SK-N-SH (cell line): Measurements from ENCODE around the gene SSTR5. TPM values are rescaled to one million over a fixed set of nuclear protein-coding genes. Genes with fewer than 3 reads are reported as not detected.

Experiments used
- CTCF ChIA-PET: fragments of 300-600, 350-600 bp; formaldehyde crosslinking; extraction: SDS; loops from one replicate; lab custom pipeline; 2021; lab: Yijun Ruan, JAX
- POLR2A ChIA-PET: fragments of 350-600 bp; sonication (Branson Sonifier 250); formaldehyde crosslinking; extraction: SDS; loops from one replicate; lab custom pipeline; 2020; ENCODE audit warnings: antibody characterized with exemption, inconsistent platforms; lab: Yijun Ruan, JAX
- DNase-seq: peaks from one replicate; pipeline ENCODE4 v3.0.0; 2012
- H2AFZ ChIP-seq: fragments of 200-600 bp; sonication (generic); 2 replicates; pipeline ENCODE4 v1.8.1; 2016; ENCODE audit warnings: antibody characterized with exemption, mild to moderate bottlenecking, low read depth
- H3F3A ChIP-seq: fragments of 200-600 bp; sonication (generic); replicated peaks from 2 replicates; pipeline ENCODE3; 2016; ENCODE audit warnings: antibody characterized with exemption, mild to moderate bottlenecking; ENCODE audit not compliant: insufficient read depth
- H3K27ac ChIP-seq, 2 experiments: fragments of 200-500 bp in 1 of 2; fragments of 200-600 bp in 1 of 2; sonication (Bioruptor generic) in 1 of 2; sonication (generic), shearing (Covaris generic) in 1 of 2; 2 replicates each; pipeline versions ENCODE4 v1.5.1 to v1.6.1; 2014 to 2016; ENCODE audit warnings: low read depth in 2 of 2, inconsistent platforms in 1 of 2, low read length in 1 of 2, mild to moderate bottlenecking in 1 of 2, mixed read lengths in 1 of 2
- H3K27me3 ChIP-seq: fragments of 200-600 bp; sonication (generic), shearing (Covaris generic); 2 replicates; pipeline ENCODE4 v1.6.1; 2016; ENCODE audit warnings: mixed run types; ENCODE audit not compliant: insufficient read depth
- H3K36me3 ChIP-seq, 2 experiments: fragments of 200-500 bp in 1 of 2; fragments of 200-600 bp in 1 of 2; sonication (Bioruptor generic) in 1 of 2; sonication (generic) in 1 of 2; replicated peaks in 1 of 2; 2 replicates each; pipeline versions ENCODE3 to v1.5.1; 2014 to 2016; ENCODE audit warnings: low read length in 1 of 2, mild to moderate bottlenecking in 1 of 2; ENCODE audit not compliant: insufficient read depth in 2 of 2, control insufficient read depth in 1 of 2
- H3K4me1 ChIP-seq, 2 experiments: fragments of 200-500 bp in 1 of 2; fragments of 200-600 bp in 1 of 2; sonication (Bioruptor generic) in 1 of 2; sonication (generic), shearing (Covaris generic) in 1 of 2; 2 replicates each; pipeline versions ENCODE4 v1.5.1 to v1.6.1; 2014 to 2016; ENCODE audit warnings: low read depth in 1 of 2, low read length in 1 of 2, mixed run types in 1 of 2; ENCODE audit not compliant: insufficient read depth in 2 of 2, control insufficient read depth in 1 of 2
- H3K4me2 ChIP-seq: fragments of 200-600 bp; sonication (generic), shearing (Covaris generic); 2 replicates; pipeline ENCODE4 v1.6.1; 2017; ENCODE audit warnings: mixed run types
- H3K4me3 ChIP-seq, 2 experiments: fragments of 200-500 bp in 1 of 2; fragments of 200-600 bp in 1 of 2; sonication (Bioruptor generic) in 1 of 2; sonication (generic), shearing (Covaris generic) in 1 of 2; 2 replicates each; pipeline versions ENCODE4 v1.5.1 to v1.8.1; 2014 to 2016; ENCODE audit warnings: low read depth in 2 of 2, inconsistent platforms in 1 of 2, low read length in 1 of 2, mild to moderate bottlenecking in 1 of 2, mixed read lengths in 1 of 2, moderate library complexity in 1 of 2
- H3K79me2 ChIP-seq: fragments of 200-600 bp; sonication (generic); 2 replicates; pipeline ENCODE4 v1.8.1; 2017; ENCODE audit warnings: mild to moderate bottlenecking; ENCODE audit not compliant: insufficient read depth
- H3K9ac ChIP-seq: fragments of 200-600 bp; sonication (generic); 2 replicates; pipeline ENCODE4 v1.6.1; 2017; ENCODE audit warnings: mixed run types
- H3K9me2 ChIP-seq: fragments of 200-600 bp; sonication (generic); 2 replicates; pipeline ENCODE4 v1.6.1; 2017; ENCODE audit warnings: mixed run types
- H3K9me3 ChIP-seq: fragments of 200-600 bp; sonication (generic); 2 replicates; pipeline ENCODE4 v1.6.1; 2017; ENCODE audit warnings: mixed run types, mild to moderate bottlenecking, moderate library complexity
- H4K20me1 ChIP-seq: fragments of 200-600 bp; sonication (generic); 2 replicates; pipeline ENCODE4 v1.6.1; 2017; ENCODE audit warnings: mild to moderate bottlenecking, mixed run types; ENCODE audit not compliant: insufficient read depth
- CHD2 ChIP-seq: fragments of 150-350 bp; IDR thresholded peaks from 2 replicates; pipeline ENCODE4 v1.6.1; 2018; ENCODE audit warnings: low read length; ENCODE audit not compliant: partially characterized antibody
- ELF1 ChIP-seq: IDR thresholded peaks from 2 replicates; pipeline ENCODE4 v1.4.0; 2012
- EP300 ChIP-seq, 2 experiments: IDR thresholded peaks; 2 replicates each; pipeline versions ENCODE4 v1.4.0 to v1.6.1; 2012; ENCODE audit warnings: borderline replicate concordance in 1 of 2, low read depth in 1 of 2, low read length in 1 of 2
- EZH2phosphoT487 ChIP-seq: fragments of 200-600 bp; sonication (generic); IDR thresholded peaks from 2 replicates; pipeline ENCODE4 v1.6.1; 2017; ENCODE audit warnings: low read depth, mixed run types, mild to moderate bottlenecking, antibody characterized with exemption, moderate library complexity, borderline replicate concordance
- FOSL2 ChIP-seq: IDR thresholded peaks from 2 replicates; pipeline ENCODE4 v1.4.0; 2012; ENCODE audit warnings: low read depth, mild to moderate bottlenecking, moderate library complexity, borderline replicate concordance
- FOXJ3 ChIP-seq: sonication (generic); formaldehyde crosslinking; IDR thresholded peaks from 2 replicates; pipeline ENCODE4 v1.5.1; 2020; ENCODE audit warnings: mild to moderate bottlenecking, missing genetic modification reagents
- FOXM1 ChIP-seq: IDR thresholded peaks from 2 replicates; pipeline ENCODE4 v1.4.0; 2012; ENCODE audit warnings: low read depth, mild to moderate bottlenecking
- GATA2 ChIP-seq: sonication (generic); formaldehyde crosslinking; IDR thresholded peaks from 2 replicates; pipeline ENCODE4 v1.5.0; 2020; ENCODE audit warnings: mild to moderate bottlenecking, missing genetic modification reagents
- JUND ChIP-seq: IDR thresholded peaks from 2 replicates; pipeline ENCODE4 v1.4.0; 2012
- MEF2A ChIP-seq: IDR thresholded peaks from 2 replicates; pipeline ENCODE4 v1.4.0; 2012; ENCODE audit warnings: low read depth, borderline replicate concordance
- NFIC ChIP-seq: IDR thresholded peaks from 2 replicates; pipeline ENCODE4 v1.4.0; 2012; ENCODE audit warnings: borderline replicate concordance
- NRF1 ChIP-seq: IDR thresholded peaks from 2 replicates; pipeline ENCODE4 v1.6.1; 2012; ENCODE audit warnings: low read depth, mild to moderate bottlenecking, low read length
- PBX3 ChIP-seq: IDR thresholded peaks from 2 replicates; pipeline ENCODE4; 2012
- POLR2AphosphoS5 ChIP-seq: IDR thresholded peaks from 2 replicates; pipeline ENCODE4 v1.6.1; 2012; ENCODE audit warnings: low read depth, low read length
- TAF1 ChIP-seq: IDR thresholded peaks from 2 replicates; pipeline ENCODE4 v1.6.1; 2012; ENCODE audit warnings: low read depth, mild to moderate bottlenecking, low read length, moderate library complexity, borderline replicate concordance
- TCF12 ChIP-seq: IDR thresholded peaks from 2 replicates; pipeline ENCODE4 v1.4.0; 2012
- TEAD4 ChIP-seq: IDR thresholded peaks from 2 replicates; pipeline ENCODE4 v1.4.0; 2012; ENCODE audit warnings: mild to moderate bottlenecking, borderline replicate concordance; ENCODE audit not compliant: insufficient read depth
- USF2 ChIP-seq: fragments of 150-350 bp; IDR thresholded peaks from 2 replicates; pipeline ENCODE4 v1.6.1; 2017; ENCODE audit warnings: antibody characterized with exemption, low read length, low read depth, borderline replicate concordance
- WGBS: methylation state at CpG from one replicate; pipeline ENCODE4 v1.1.6; 2017; ENCODE audit warnings: low lambda C conversion rate; 5-methylcytosine and 5-hydroxymethylcytosine counted together
- polyA plus RNA-seq, 3 experiments: library from polyadenylated mRNA; depleted of rRNA; stranded (reverse); fragments of >200 nt; gene quantifications; 2 replicates each; pipeline ENCODE4 v1.2.3, GENCODE V29; 2012
- TF ChIP-seq, protein P1 (sequence below): IDR thresholded peaks from 2 replicates; pipeline ENCODE4 v1.4.0; 2012; ENCODE audit warnings: low read depth, borderline replicate concordance

SSTR5 gene
- polyA plus RNA-seq, 1 of the 3 experiments (the other 2 are of a cell fraction), result not detected

DNA sequence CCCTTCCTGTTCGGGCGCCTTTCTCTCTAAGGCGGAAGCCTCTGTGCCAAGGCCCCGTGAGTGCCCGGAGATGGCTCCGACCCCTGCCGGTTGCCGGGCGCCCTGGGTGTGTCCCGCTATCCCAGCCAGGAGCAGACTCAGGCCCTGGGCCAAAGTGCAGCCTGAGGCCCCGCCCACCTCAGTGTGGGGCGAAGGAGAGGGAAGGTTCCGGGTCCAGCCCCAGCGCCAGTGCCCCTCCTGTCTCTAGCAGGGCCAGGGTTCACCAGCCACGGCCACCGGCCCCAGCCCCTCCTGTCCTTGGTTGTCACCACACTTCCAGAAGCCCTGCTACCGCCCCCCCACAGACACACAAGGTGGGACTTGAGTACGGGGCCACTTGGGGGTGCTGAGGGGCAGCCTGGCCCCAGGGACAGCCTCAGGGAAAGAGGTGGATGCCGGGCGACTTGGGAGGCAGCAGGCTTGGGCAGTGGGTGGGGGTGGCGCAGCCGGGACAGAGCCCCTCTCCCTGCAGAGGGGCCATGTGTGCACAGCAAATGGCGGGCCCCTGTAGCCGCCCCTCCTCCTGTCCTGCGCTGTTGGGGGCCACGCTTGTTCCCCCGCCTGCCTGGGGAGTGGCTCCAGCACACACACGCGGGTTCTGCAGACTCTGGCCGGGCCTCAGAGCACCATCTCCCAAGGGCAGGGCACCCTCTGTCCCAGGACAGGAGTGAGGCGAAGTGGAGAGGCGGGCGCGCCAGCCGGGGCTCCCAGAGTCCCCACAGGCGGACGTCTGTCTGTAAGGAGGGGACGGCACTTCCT lies 17.5 kb downstream of the SSTR5 start:
- H3K9me3 ChIP-seq, result no peaks in the 10 kb centered on the region
- TF ChIP-seq FOSL2 (no peak), TCF12 (no peak), NRF1 (no peak), FOXJ3 (CRISPR knock-in tag) (no peak), NFIC (no peak), TAF1 (no peak), JUND (no peak), CHD2 (no peak), MEF2A (no peak)
- 0% methylated on average over 14 of the region's 38 CpGs for WGBS
- H3K27ac ChIP-seq, result no peak overlapping the region
- no peak overlapping the region for H2AFZ ChIP-seq
- POLR2A ChIA-PET, result no interaction called here
- H3K36me3 ChIP-seq, result no peaks in the 10 kb centered on the region
- no peaks in the 10 kb centered on the region for H3K4me1 ChIP-seq
- peaks cover 48% of the 10 kb centered on the region for H3K27me3 ChIP-seq
- H4K20me1 ChIP-seq, result no peaks in the 10 kb centered on the region
- H3F3A ChIP-seq, result peaks cover 3% of the 10 kb centered on the region
- H3K9ac ChIP-seq, result no peak overlapping the region
- no peak overlapping the region for H3K4me2 ChIP-seq
- no peak for DNase-seq
- H3K9me2 ChIP-seq, result no peaks in the 10 kb centered on the region
- CTCF ChIA-PET, result no interaction called here
- H3K4me3 ChIP-seq, result no peak overlapping the region
- H3K79me2 ChIP-seq, result no peaks in the 10 kb centered on the region

- Histone ChIP-seq H3K79me2 (no peaks in the 10 kb centered on the region), H3F3A (peaks cover 3% of the 10 kb centered on the region), H3K4me1 (no peaks in the 10 kb centered on the region), H2AFZ (no peak overlapping the region), H3K4me3 (no peak overlapping the region), H3K9ac (no peak overlapping the region), H3K36me3 (no peaks in the 10 kb centered on the region), H3K27me3 (peaks cover 48% of the 10 kb centered on the region), H3K4me2 (no peak overlapping the region), H3K27ac (no peak overlapping the region), H3K9me3 (no peaks in the 10 kb centered on the region), H4K20me1 (0 out of 2 replicates have a peak, but pooled peaks cover 5% of the 10 kb centered on the region), H3K9me2 (no peaks in the 10 kb centered on the region)
- ChIA-PET POLR2A (no interaction called here), CTCF (no interaction called here)
- no peak for DNase-seq
- 21% methylated on average over 2 of the region's 27 CpGs for WGBS
- TF ChIP-seq USF2 (no peak), POLR2AphosphoS5 (no peak), TCF12 (no peak), FOSL2 (no peak), NFIC (no peak), TEAD4 (no peak), EZH2phosphoT487 (no peak), JUND (no peak), GATA2 (CRISPR knock-in tag) (no peak), ELF1 (no peak), EP300 (IDR thresholded peaks at IDR 0.05; ENCODE audit: borderline replicate concordance in 1 of 2, low read depth in 1 of 2, low read length in 1 of 2) (no peak), PBX3 (no peak), MEF2A (no peak), FOXM1 (no peak), NRF1 (no peak)
- TF ChIP-seq, protein P1, sequence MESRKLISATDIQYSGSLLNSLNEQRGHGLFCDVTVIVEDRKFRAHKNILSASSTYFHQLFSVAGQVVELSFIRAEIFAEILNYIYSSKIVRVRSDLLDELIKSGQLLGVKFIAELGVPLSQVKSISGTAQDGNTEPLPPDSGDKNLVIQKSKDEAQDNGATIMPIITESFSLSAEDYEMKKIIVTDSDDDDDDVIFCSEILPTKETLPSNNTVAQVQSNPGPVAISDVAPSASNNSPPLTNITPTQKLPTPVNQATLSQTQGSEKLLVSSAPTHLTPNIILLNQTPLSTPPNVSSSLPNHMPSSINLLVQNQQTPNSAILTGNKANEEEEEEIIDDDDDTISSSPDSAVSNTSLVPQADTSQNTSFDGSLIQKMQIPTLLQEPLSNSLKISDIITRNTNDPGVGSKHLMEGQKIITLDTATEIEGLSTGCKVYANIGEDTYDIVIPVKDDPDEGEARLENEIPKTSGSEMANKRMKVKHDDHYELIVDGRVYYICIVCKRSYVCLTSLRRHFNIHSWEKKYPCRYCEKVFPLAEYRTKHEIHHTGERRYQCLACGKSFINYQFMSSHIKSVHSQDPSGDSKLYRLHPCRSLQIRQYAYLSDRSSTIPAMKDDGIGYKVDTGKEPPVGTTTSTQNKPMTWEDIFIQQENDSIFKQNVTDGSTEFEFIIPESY, result no peak
These were observed 18.4 kb downstream of the SSTR5 start for GRCh38 chr16:1090620-1091587.
